GM21381 (cell line): ENCODE data around the gene DISP2.

Experiments
- ATAC-seq: cut with Tn5 transposase; IDR thresholded peaks from one replicate; pipeline ENCODE4 v1.9.1; 2021; ENCODE audit warnings: mild to moderate bottlenecking, moderate library complexity; ENCODE audit not compliant: unreplicated experiment

DISP2 gene, protein sequence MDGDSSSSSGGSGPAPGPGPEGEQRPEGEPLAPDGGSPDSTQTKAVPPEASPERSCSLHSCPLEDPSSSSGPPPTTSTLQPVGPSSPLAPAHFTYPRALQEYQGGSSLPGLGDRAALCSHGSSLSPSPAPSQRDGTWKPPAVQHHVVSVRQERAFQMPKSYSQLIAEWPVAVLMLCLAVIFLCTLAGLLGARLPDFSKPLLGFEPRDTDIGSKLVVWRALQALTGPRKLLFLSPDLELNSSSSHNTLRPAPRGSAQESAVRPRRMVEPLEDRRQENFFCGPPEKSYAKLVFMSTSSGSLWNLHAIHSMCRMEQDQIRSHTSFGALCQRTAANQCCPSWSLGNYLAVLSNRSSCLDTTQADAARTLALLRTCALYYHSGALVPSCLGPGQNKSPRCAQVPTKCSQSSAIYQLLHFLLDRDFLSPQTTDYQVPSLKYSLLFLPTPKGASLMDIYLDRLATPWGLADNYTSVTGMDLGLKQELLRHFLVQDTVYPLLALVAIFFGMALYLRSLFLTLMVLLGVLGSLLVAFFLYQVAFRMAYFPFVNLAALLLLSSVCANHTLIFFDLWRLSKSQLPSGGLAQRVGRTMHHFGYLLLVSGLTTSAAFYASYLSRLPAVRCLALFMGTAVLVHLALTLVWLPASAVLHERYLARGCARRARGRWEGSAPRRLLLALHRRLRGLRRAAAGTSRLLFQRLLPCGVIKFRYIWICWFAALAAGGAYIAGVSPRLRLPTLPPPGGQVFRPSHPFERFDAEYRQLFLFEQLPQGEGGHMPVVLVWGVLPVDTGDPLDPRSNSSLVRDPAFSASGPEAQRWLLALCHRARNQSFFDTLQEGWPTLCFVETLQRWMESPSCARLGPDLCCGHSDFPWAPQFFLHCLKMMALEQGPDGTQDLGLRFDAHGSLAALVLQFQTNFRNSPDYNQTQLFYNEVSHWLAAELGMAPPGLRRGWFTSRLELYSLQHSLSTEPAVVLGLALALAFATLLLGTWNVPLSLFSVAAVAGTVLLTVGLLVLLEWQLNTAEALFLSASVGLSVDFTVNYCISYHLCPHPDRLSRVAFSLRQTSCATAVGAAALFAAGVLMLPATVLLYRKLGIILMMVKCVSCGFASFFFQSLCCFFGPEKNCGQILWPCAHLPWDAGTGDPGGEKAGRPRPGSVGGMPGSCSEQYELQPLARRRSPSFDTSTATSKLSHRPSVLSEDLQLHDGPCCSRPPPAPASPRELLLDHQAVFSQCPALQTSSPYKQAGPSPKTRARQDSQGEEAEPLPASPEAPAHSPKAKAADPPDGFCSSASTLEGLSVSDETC (N-terminal part only)

GRCh38 chr15:40357723-40358470, at the start of gene DISP2:
DISP2 (plus strand) TSS chr15:40358219; CDS start chr15:40358322, 103 bp downstream.
- ATAC-seq: peak; percentile 85

DNA sequence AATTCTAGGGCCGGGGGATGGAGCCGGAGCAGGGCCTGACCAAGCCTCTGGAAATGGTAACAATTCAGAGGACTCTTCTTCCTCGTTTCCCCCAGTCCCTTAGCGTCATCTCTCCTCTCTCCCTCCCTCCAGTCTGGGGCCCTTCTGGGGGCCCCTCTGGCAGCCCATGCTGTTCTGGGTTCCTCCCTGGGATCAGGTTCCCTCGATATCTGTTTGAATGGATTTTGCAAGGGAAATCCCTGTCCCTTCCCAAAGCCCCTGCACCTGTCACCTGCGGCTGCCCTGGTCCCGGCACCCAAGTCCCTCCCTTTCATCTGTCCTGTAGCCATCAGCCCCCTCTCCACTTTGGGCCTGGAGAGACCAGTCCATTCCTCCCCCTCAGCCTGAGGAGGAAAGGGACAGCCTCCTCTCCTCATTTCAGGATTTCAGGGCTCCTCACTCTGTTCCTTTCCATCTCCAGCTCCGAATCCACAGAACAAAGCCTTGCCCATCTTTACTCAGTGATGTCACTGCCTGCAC, 48.6 kb upstream of the DISP2 start:
- no peak for ATAC-seq

DNA sequence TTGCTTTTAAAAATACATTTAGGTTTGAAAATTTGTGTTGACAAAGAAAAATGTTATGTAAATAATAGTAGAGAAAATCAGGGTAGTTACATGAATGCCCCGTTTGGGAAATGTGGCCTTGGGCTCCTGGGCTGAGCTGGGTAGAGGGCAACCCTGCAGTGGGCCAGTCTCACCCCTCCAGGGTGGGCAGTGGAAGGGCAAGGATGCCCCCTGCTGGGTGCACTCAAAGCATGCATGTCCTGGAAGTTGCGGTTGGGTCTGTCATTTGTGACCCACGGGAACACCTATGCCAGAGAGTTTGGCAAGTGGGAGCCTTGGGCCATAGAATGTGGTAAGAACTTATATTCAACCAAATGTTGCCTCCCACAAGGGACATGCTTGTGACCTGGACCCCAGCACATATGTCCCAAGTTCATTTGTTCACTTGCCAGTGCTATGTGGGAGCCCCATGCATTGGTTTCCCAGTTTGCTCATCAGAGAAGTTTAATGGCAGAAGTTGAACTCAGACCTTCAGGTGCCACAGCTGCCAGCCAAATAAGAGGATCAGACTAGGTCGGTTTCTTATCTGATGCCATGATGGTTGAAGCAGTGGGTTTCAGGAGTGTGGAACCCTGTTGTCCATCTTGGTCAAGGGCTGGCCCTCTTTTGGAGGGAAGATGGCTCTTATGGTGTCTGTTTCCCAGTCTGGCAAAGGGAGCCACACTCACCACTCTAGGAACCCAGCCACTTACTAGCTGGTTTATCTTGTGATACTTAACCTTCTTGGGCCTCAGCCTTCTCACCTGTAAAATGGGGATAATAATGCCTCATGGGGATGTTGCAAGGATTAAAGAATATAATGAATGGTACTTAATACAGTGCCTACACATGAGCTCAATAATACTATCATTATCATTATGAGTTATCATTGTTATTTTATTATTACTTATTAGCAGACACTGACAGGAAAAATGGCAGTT, 47.7 kb upstream of the DISP2 start:
- no peak for ATAC-seq

- ATAC-seq: no peak
Measured at GRCh38 chr15:40310993-40311392, 47.0 kb upstream of the DISP2 start.

DNA sequence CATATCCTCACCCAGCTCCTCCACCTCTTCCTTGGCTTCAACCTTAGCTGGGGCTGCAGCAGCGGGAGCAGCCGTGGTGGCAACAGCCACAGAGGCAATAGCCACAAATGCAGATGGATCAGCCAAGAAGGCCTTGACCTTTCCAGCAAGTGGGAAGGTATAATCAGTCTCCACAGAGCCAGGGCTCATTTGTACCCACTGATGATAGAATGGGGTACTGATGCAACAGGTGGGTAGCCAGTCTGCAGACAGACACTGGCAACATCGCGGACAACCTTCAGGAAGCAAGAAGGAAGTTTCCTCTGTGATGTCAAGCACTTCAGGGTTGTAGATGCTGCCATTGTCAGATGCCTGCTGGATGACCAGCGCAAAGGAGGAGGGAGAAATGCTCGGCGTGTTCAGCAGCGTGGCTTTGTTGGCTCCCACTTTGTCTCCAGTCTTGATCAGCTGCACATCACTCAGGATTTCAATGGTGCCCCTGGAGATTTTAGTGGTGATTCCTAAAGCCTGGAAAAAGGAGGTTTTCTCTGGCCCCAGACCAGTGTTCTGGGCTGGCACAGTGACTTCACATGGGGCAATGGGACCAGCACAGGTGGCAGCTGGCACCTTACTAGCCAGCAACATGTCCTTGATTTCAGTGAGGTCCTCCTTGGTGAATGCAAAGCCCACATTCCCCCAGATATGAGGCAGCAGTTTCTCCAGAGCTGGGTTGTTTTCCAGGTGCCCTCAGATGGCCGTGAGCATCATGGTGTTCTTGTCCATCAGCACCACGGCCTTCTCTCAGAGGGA, 45.5 kb upstream of the DISP2 start:
- ATAC-seq: no peak

- ATAC-seq: no peak
Measured at GRCh38 chr15:40313531-40314398, 44.3 kb upstream of the DISP2 start.

GRCh38 chr15:40314723-40315276, 43.2 kb upstream of the DISP2 start:
- ATAC-seq: no peak

DNA sequence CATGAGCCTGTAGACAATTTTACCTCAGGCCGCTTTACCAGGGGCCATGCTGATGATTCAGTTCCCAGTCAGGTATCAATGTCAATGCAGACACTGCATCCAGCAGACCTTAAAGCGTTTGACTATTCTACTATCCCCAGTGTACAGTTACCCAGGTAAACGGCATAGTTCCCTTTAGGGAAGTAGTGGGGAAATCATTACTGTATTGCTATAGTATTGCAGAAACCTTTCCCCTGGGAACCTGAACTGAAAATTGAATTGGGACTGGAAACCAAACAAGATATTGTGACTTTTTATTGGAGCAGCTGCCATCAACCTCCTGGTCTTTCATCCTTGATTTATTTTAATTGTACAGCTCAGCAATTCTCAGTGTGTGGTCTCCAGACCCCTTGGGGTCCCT, 41.1 kb upstream of the DISP2 start:
- no peak for ATAC-seq

DNA sequence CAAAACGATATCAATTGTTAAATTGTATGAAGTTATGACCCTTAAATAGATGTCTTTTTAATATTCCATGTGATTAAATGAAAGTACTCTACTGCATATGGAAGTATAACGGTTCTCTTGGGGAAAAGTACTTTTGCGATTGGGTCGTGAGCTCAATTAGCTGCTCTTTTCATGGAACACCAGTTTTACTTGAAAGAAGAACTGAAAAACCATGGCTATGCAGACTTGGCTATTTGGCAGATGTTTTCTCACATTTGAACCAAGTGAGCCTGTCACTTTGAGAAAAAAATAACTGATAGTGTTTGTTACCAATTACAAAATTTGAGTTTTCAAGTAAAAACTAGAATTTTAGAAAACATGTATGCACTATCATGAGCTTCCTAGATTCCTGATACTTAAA, 40.4 kb upstream of the DISP2 start:
- ATAC-seq: no peak

GRCh38 chr15:40320409-40320808, 37.6 kb upstream of the DISP2 start:
- no peak for ATAC-seq

GRCh38 chr15:40320931-40321371, 37.1 kb upstream of the DISP2 start:
- no peak for ATAC-seq

DNA sequence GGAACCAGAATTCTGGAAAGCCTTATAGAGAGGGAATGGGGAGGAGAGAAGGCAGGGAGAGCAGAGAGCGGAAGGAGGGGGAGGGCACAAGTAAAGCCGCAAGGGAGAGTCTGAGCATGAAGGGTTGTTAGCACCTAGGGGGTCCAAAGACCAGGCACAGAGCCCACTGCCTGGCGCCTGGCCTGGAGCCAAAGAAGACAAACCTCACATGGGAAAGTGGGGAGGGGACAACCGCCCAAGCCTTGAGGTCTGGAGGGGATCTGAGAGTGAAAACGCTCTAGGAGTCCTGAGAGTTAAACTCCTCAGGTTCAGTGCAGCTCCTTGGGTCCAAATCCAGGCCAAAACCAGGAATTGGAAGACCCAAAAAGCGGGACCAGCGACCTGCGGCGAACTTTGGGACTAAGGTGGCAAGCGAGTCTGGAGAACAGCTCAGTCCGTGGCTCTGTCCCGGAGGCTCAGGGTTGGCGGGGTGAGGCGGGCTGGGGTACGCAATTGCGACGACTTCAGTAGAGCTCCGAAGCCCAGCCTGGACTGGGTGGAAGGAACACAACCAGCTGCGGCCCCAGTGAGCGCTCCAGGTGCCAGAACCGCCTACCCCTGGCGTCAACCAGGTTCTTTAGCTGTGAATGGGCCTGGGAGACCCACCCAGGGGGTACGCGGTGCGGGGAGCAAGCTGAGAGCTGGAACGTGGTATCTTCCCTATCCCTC, 35.3 kb upstream of the DISP2 start:
- no peak for ATAC-seq

- peak; percentile 80 for ATAC-seq
Measured at GRCh38 chr15:40323239-40323952, 34.6 kb upstream of the DISP2 start, which contains the start of gene INAFM2. INAFM2 (plus strand) TSS chr15:40323692; CDS start chr15:40324056, 364 bp downstream.

GRCh38 chr15:40323953-40324937, 33.8 kb upstream of the DISP2 start:
- ATAC-seq: peak; percentile 10
